NCI-H460 (cell line): ENCODE results near the gene KDM6A. TPM values are rescaled to one million over a fixed set of nuclear protein-coding genes. Genes with fewer than 3 reads are reported as not detected.
"Not testable (repeated sequence)": the region's sequence is repeated elsewhere in the genome, so short reads cannot be mapped to it uniquely, and the experiment has no call there.

Experiments used
- DNase-seq: peaks from one replicate; pipeline ENCODE4 v3.0.0-alpha.2; 2016; ENCODE audit warnings: low read depth; ENCODE audit errors: extremely low read depth
- total RNA-seq: library from RNA; depleted of rRNA; stranded (reverse); fragments of >200 nt; shearing (Covaris generic); gene quantifications from 2 replicates; pipeline ENCODE4 v1.2.3, GENCODE V29; 2014

Gene KDM6A
- total RNA-seq, 1 experiment from 2014 or later = 22.1 TPM

- not testable (repeated sequence) for DNase-seq
These were observed 126.9 kb downstream of the KDM6A start for GRCh38 chrX:44999872-45000271.

GRCh38 chrX:45001048-45001447, 128.1 kb downstream of the KDM6A start:
- no peak for DNase-seq

GRCh38 chrX:45003085-45003484, 130.1 kb downstream of the KDM6A start:
- no peak for DNase-seq

GRCh38 chrX:45006002-45006800, 133.2 kb downstream of the KDM6A start:
- no peak for DNase-seq

- no peak for DNase-seq
These were observed 134.6 kb downstream of the KDM6A start for GRCh38 chrX:45007598-45007997.

GRCh38 chrX:45009371-45010000, 136.5 kb downstream of the KDM6A start:
- no peak for DNase-seq

GRCh38 chrX:45011131-45011530, 138.1 kb downstream of the KDM6A start:
- no peak for DNase-seq

GRCh38 chrX:45011597-45011996, 138.6 kb downstream of the KDM6A start:
- no peak for DNase-seq

- DNase-seq = no peak
These were observed 145.0 kb downstream of the KDM6A start for GRCh38 chrX:45017946-45018345.

GRCh38 chrX:45022150-45022549, 149.2 kb downstream of the KDM6A start:
- no peak for DNase-seq

GRCh38 chrX:45024501-45024900, 151.5 kb downstream of the KDM6A start:
- DNase-seq = no peak

- no peak for DNase-seq
These were observed 153.0 kb downstream of the KDM6A start for GRCh38 chrX:45026036-45026435.

- no peak for DNase-seq
These were observed 158.9 kb downstream of the KDM6A start for GRCh38 chrX:45031830-45032378.

GRCh38 chrX:45035071-45035470, 162.1 kb downstream of the KDM6A start:
- no peak for DNase-seq

GRCh38 chrX:45036161-45036560, 163.2 kb downstream of the KDM6A start:
- no peak for DNase-seq

GRCh38 chrX:45040137-45040536, 167.1 kb downstream of the KDM6A start:
- not testable (repeated sequence) for DNase-seq

- no peak for DNase-seq
These were observed 173.4 kb downstream of the KDM6A start for GRCh38 chrX:45046417-45046816.

- no peak for DNase-seq
These were observed 177.6 kb downstream of the KDM6A start for GRCh38 chrX:45050558-45050957.

GRCh38 chrX:45056428-45057145, 183.6 kb downstream of the KDM6A start:
- DNase-seq = no peak

GRCh38 chrX:45059906-45060305, 186.9 kb downstream of the KDM6A start:
- DNase-seq = not testable (repeated sequence)
